Testis (tissue), 2 donors: ENCODE data around the gene KANK2.

Experiments used
- CTCF ChIP-seq, 3 experiments: fragments of 450-650 bp in 2 of 3; fragments of 200-600 bp in 1 of 3; sonication (generic) in 1 of 3; IDR thresholded peaks; one replicate each; pipeline ENCODE4 v1.5.1; 2016 to 2019; ENCODE audit warnings: antibody characterized with exemption in 3 of 3, mild to moderate bottlenecking in 2 of 3, moderate library complexity in 1 of 3
- POLR2A ChIP-seq: fragments of 450-650 bp; IDR thresholded peaks from one replicate; pipeline ENCODE4 v1.6.1; 2017; ENCODE audit warnings: antibody characterized with exemption, mild to moderate bottlenecking, moderate library complexity

GRCh38 chr19:11175920-11176319, 21.4 kb downstream of the KANK2 start:
- TF ChIP-seq CTCF (IDR thresholded peaks at IDR 0.05) (no peak), POLR2A (no peak)
